Natural killer cell (primary cell): ENCODE results near the gene KRT3. TPM values are rescaled to one million over a fixed set of nuclear protein-coding genes. Genes with fewer than 3 reads are reported as not detected.

Experiments
- ATAC-seq, 3 donors: fragments of 150-1000 bp in 2 of 3; fragments of 200-7000 bp in 1 of 3; cut with Tn5 transposase; 1 replicate in 1 of 3; 2 replicates in 2 of 3; pipeline ENCODE4 v1.10.0; 2021; ENCODE audit warnings: mild to moderate bottlenecking in 2 of 3, moderate library complexity in 2 of 3
- DNase-seq, 2 donors: peaks; one replicate each; pipeline versions ENCODE4 v3.0.0 to v3.0.0-alpha.2; 2013 to 2021; ENCODE audit warnings: mixed read lengths in 1 of 2
- H3K27ac ChIP-seq: one replicate; pipeline ENCODE4 v1.5.1; 2013; ENCODE audit warnings: mild to moderate bottlenecking, low read length
- H3K27me3 ChIP-seq: one replicate; pipeline ENCODE4 v1.6.1; 2013; ENCODE audit warnings: low read length; ENCODE audit not compliant: control insufficient read depth, insufficient read depth
- H3K36me3 ChIP-seq: one replicate; pipeline ENCODE4 v1.6.1; 2013; ENCODE audit warnings: low read length; ENCODE audit not compliant: control insufficient read depth, insufficient read depth
- H3K4me1 ChIP-seq: one replicate; pipeline ENCODE4 v1.6.1; 2013; ENCODE audit warnings: low read length; ENCODE audit not compliant: control insufficient read depth, insufficient read depth
- H3K4me3 ChIP-seq: one replicate; pipeline ENCODE4 v1.5.1; 2013; ENCODE audit warnings: low read length
- H3K9me3 ChIP-seq: one replicate; pipeline ENCODE4 v1.6.1; 2013; ENCODE audit warnings: low read length; ENCODE audit not compliant: control insufficient read depth, insufficient read depth
- H3K27ac Mint-ChIP-seq, 2 donors: one replicate each; pipeline ENCODE4 v1.8.0; 2022; ENCODE audit warnings: mild to moderate bottlenecking in 2 of 2, mixed read lengths in 2 of 2, moderate library complexity in 1 of 2
- H3K27me3 Mint-ChIP-seq, 2 donors: one replicate each; pipeline ENCODE4 v1.8.0; 2022; ENCODE audit warnings: low read depth in 2 of 2, mixed read lengths in 2 of 2
- H3K36me3 Mint-ChIP-seq: one replicate; pipeline ENCODE4 v1.8.0; 2022; ENCODE audit warnings: mixed read lengths
- H3K4me1 Mint-ChIP-seq, 2 donors: one replicate each; pipeline ENCODE4 v1.8.0; 2022; ENCODE audit warnings: mixed read lengths in 2 of 2
- H3K4me3 Mint-ChIP-seq: one replicate; pipeline ENCODE4 v1.8.0; 2022; ENCODE audit warnings: mild to moderate bottlenecking, moderate library complexity, mixed read lengths
- H3K9me3 Mint-ChIP-seq, 2 donors: one replicate each; pipeline ENCODE4 v1.8.0; 2022; ENCODE audit warnings: mixed read lengths in 2 of 2
- CTCF ChIP-seq: fragments of 200-600 bp; IDR thresholded peaks from one replicate; pipeline ENCODE4 v1.8.0; 2022; ENCODE audit warnings: antibody characterized with exemption
- WGBS: methylation state at CpG from one replicate; pipeline ENCODE4 v1.1.7; 2013; ENCODE audit warnings: missing lambda C conversion rate; ENCODE audit not compliant: insufficient coverage; 5-methylcytosine and 5-hydroxymethylcytosine counted together
- intact Hi-C: fragments of 100-400 bp; cut with micrococcal nuclease; formaldehyde crosslinking; loops from one replicate; pipeline ENCODE4 v1.14.2; 2022
- total RNA-seq, 4 donors: library from RNA; stranded (reverse); fragments of 120-200 nt in 1 of 4; gene quantifications; one replicate each; pipeline versions ENCODE4 v1.2.3 to v1.2.4, GENCODE V29; 2013 to 2022

The KRT3 gene
- total RNA-seq, 3 donors from 2014 or later (not counting 1 experiment from before 2014, with no cell fraction given) = not detected

GRCh38 chr12:52759695-52760094, 36.2 kb downstream of the KRT3 start:
- Mint-ChIP-seq H3K27me3 (peaks cover 0 to 8% of the 10 kb centered on the region in 2 donors), H3K36me3 (no peaks in the 10 kb centered on the region), H3K4me3 (no peak overlapping the region), H3K4me1 (no peaks in the 10 kb centered on the region), H3K27ac (no peak overlapping the region), H3K9me3 (peaks cover 2 to 7% of the 10 kb centered on the region in 2 donors)
- H3K27me3 ChIP-seq = peaks cover 7% of the 10 kb centered on the region
- no peak overlapping the region for H3K4me3 ChIP-seq
- no peak for TF ChIP-seq CTCF
- ATAC-seq = no peak
- intact Hi-C loops = no loop called here
- no peak for DNase-seq
- H3K4me1 ChIP-seq = no peaks in the 10 kb centered on the region
- no peak overlapping the region for H3K27ac ChIP-seq
- WGBS = 63% methylated on average over 2 of the region's 2 CpGs
- no peaks in the 10 kb centered on the region for H3K36me3 ChIP-seq
- peaks cover 20% of the 10 kb centered on the region for H3K9me3 ChIP-seq

- H3K27me3 ChIP-seq = peaks cover 7% of the 10 kb centered on the region
- Mint-ChIP-seq H3K4me3 (no peak overlapping the region), H3K4me1 (no peaks in the 10 kb centered on the region), H3K36me3 (no peaks in the 10 kb centered on the region), H3K9me3 (peaks cover 2 to 7% of the 10 kb centered on the region in 2 donors), H3K27ac (no peak overlapping the region), H3K27me3 (peaks cover 0 to 7% of the 10 kb centered on the region in 2 donors)
- H3K36me3 ChIP-seq = no peaks in the 10 kb centered on the region
- TF ChIP-seq CTCF = no peak
- no peaks in the 10 kb centered on the region for H3K4me1 ChIP-seq
- DNase-seq = no peak
- no peak overlapping the region for H3K27ac ChIP-seq
- ATAC-seq = no peak
- intact Hi-C loops = no loop called here
- WGBS = 78% methylated on average over 1 of the region's 2 CpGs
- peaks cover 20% of the 10 kb centered on the region for H3K9me3 ChIP-seq
- H3K4me3 ChIP-seq = no peak overlapping the region
These were observed 36.7 kb downstream of the KRT3 start for GRCh38 chr12:52759218-52759617.

GRCh38 chr12:52757449-52758176, 38.3 kb downstream of the KRT3 start:
- ATAC-seq = no peak
- Histone ChIP-seq H3K9me3 (peaks cover 20% of the 10 kb centered on the region), H3K27ac (no peak overlapping the region), H3K4me1 (no peaks in the 10 kb centered on the region), H3K4me3 (no peak overlapping the region), H3K27me3 (peaks cover 7% of the 10 kb centered on the region), H3K36me3 (no peaks in the 10 kb centered on the region)
- intact Hi-C loops = no loop called here
- no peak overlapping the region for H3K27ac Mint-ChIP-seq
- H3K27me3 Mint-ChIP-seq = peaks cover 0 to 7% of the 10 kb centered on the region in 2 donors
- H3K4me3 Mint-ChIP-seq = no peak overlapping the region
- peaks cover 2 to 7% of the 10 kb centered on the region in 2 donors for H3K9me3 Mint-ChIP-seq
- H3K36me3 Mint-ChIP-seq = no peaks in the 10 kb centered on the region
- no peak for DNase-seq
- WGBS = 55% methylated on average over 1 of the region's 1 CpG
- TF ChIP-seq CTCF = no peak
- H3K4me1 Mint-ChIP-seq = no peaks in the 10 kb centered on the region
